HepG2 (cell line): Measurements from ENCODE around the gene PLD1. TPM values are rescaled to one million over a fixed set of nuclear protein-coding genes. Genes with fewer than 3 reads are reported as not detected.

ENCODE experiments used
- ATAC-seq: fragments of 200-7000 bp; cut with Tn5 transposase; 3 replicates; pipeline ENCODE4 v1.9.1; 2020; ENCODE audit warnings: mild to moderate bottlenecking, moderate library complexity
- BruUV-seq: library from RNA; stranded (reverse); fragments of 400-500 nt; replicated peaks from 2 replicates; lab custom pipeline; 2021; lab: Mats Ljungman, UMichigan
- CTCF ChIA-PET: fragments of 300-600 bp; formaldehyde crosslinking; extraction: SDS; loops from one replicate; lab custom pipeline; 2021; ENCODE audit warnings: low total read pairs, inconsistent platforms, low intra/inter-chr PET ratio; lab: Yijun Ruan, JAX
- POLR2A ChIA-PET: fragments of 350-600 bp; sonication (Branson Sonifier 250); formaldehyde crosslinking; loops from one replicate; lab custom pipeline; 2020; ENCODE audit warnings: antibody characterized with exemption, inconsistent platforms; lab: Yijun Ruan, JAX
- DNase-seq: peaks from one replicate; pipeline ENCODE4 v3.0.0-alpha.2; 2015; ENCODE audit warnings: low spot score
- FAIRE-seq: peaks from 3 replicates; lab custom pipeline; 2011; peaks lifted over from hg19 to GRCh38; lab: Jason Lieb, UNC
- H2AFZ ChIP-seq: one replicate; pipeline ENCODE4 v1.6.1; 2011; ENCODE audit warnings: low read length, inconsistent platforms
- H3K27ac ChIP-seq: fragments of 300-600 bp; 3 replicates; pipeline ENCODE4 v1.8.0; 2011; ENCODE audit warnings: mixed run types, mild to moderate bottlenecking, mixed read lengths, low read length, inconsistent platforms; ENCODE audit not compliant: insufficient read depth; ENCODE audit errors: extremely low read length
- H3K27me3 ChIP-seq, 2 experiments: fragments of 200-600 bp in 1 of 2; 2 replicates in 1 of 2; 3 replicates in 1 of 2; pipeline versions ENCODE4 v1.6.0 to v1.8.0; 2011; ENCODE audit warnings: low read length in 2 of 2, mild to moderate bottlenecking in 2 of 2, moderate library complexity in 2 of 2, inconsistent platforms in 1 of 2; ENCODE audit not compliant: insufficient read depth in 2 of 2, control insufficient read depth in 1 of 2
- H3K36me3 ChIP-seq, 2 experiments: fragments of 200-600 bp in 1 of 2; replicated peaks in 1 of 2; 2 replicates in 1 of 2; 3 replicates in 1 of 2; pipeline versions ENCODE4 v1.5.1 to v1.8.0; 2011; ENCODE audit warnings: low read length in 2 of 2, inconsistent platforms in 1 of 2; ENCODE audit not compliant: insufficient read depth in 2 of 2, control insufficient read depth in 1 of 2
- H3K4me1 ChIP-seq: 2 replicates; pipeline ENCODE4 v1.5.1; 2012; ENCODE audit warnings: low read length, inconsistent platforms; ENCODE audit not compliant: insufficient read depth
- H3K4me2 ChIP-seq: 2 replicates; pipeline ENCODE4 v1.6.0; 2011; ENCODE audit warnings: low read depth, low read length, inconsistent platforms
- H3K4me3 ChIP-seq, 3 experiments: fragments of 200-600 bp in 1 of 3; sonication (generic), shearing (Covaris generic) in 1 of 3; replicated peaks in 1 of 3; 2 replicates each; pipeline ENCODE4 v1.5.1; 2011 to 2016; ENCODE audit warnings: low read length in 3 of 3, inconsistent platforms in 2 of 3, low read depth in 2 of 3, mild to moderate bottlenecking in 2 of 3, control low read depth in 1 of 3, mixed read lengths in 1 of 3; ENCODE audit not compliant: insufficient read depth in 1 of 3
- H3K79me2 ChIP-seq: one replicate; pipeline ENCODE4 v1.6.1; 2011; ENCODE audit warnings: low read length, inconsistent platforms; ENCODE audit not compliant: insufficient read depth
- H3K9ac ChIP-seq: 2 replicates; pipeline ENCODE4 v1.6.0; 2011; ENCODE audit warnings: mild to moderate bottlenecking, low read depth, low read length, inconsistent platforms; ENCODE audit not compliant: insufficient read depth
- H3K9me3 ChIP-seq: 2 replicates; pipeline ENCODE4 v1.5.1; 2012; ENCODE audit warnings: mild to moderate bottlenecking, low read length
- H4K20me1 ChIP-seq: 2 replicates; pipeline ENCODE4 v1.6.0; 2011; ENCODE audit warnings: inconsistent platforms, mild to moderate bottlenecking, low read length, moderate library complexity; ENCODE audit not compliant: insufficient read depth
- CBX2 ChIP-seq, 2 experiments: fragments of 200-600 bp in 1 of 2; sonication (generic); formaldehyde crosslinking in 1 of 2; IDR thresholded peaks; 2 replicates each; pipeline versions ENCODE4 v1.7.0 to v1.8.1; 2018 to 2022; ENCODE audit warnings: low read depth in 2 of 2, low read length in 1 of 2, mild to moderate bottlenecking in 1 of 2, missing genetic modification reagents in 1 of 2
- SSRP1 ChIP-seq: IDR thresholded peaks from 2 replicates; pipeline ENCODE4 v1.6.1; 2016; ENCODE audit warnings: control low read depth
- ZNF646 ChIP-seq: sonication (generic); formaldehyde crosslinking; IDR thresholded peaks from 2 replicates; pipeline ENCODE4 v1.9.0; 2021; ENCODE audit warnings: mild to moderate bottlenecking, missing genetic modification reagents
- WGBS: methylation state at CpG from one replicate; pipeline ENCODE4 v1.1.6; 2017; ENCODE audit warnings: low lambda C conversion rate; 5-methylcytosine and 5-hydroxymethylcytosine counted together
- in situ Hi-C: cut with HindIII; loops from 2 replicates; pipeline ENCODE4 v1.10.0; 2017; ENCODE audit warnings: low pct_unique_long_range_greater_than_20kb; ENCODE audit not compliant: extremely low pct_ligation_motif_present
- intact Hi-C: fragments of 100-400 bp; cut with micrococcal nuclease; formaldehyde crosslinking; loops from one replicate; pipeline ENCODE4 v1.10.0; 2022; ENCODE audit not compliant: unreplicated experiment
- polyA plus RNA-seq, 8 experiments: library from polyadenylated mRNA; depleted of rRNA in 3 of 8; stranded (reverse) in 7 of 8; unstranded in 1 of 8; fragments of >200 nt; fragmentation: Illumina TruSeq in 4 of 8; extraction: Trizol in 4 of 8; gene quantifications; 2 replicates each; pipeline versions ENCODE4 v1.2.1 to v1.2.3, GENCODE V29; 2011 to 2016; ENCODE audit warnings: low read depth in 4 of 8, missing spikeins in 1 of 8, mixed read lengths in 1 of 8; ENCODE audit not compliant: insufficient read depth in 1 of 8
- total RNA-seq, 5 experiments: library from RNA; depleted of rRNA; stranded (reverse); fragments of >200 nt; fragmentation: Illumina TruSeq; extraction: Trizol; gene quantifications; 2 replicates each; pipeline ENCODE4 v1.2.3, GENCODE V29; 2016; ENCODE audit warnings: low read depth in 1 of 5

The PLD1 gene
- total and polyA plus RNA-seq, 2 of the 13 experiments (the other 11 are each of a cell fraction or from before 2014, with no cell fraction given): 27.1 to 59.4 TPM

DNA sequence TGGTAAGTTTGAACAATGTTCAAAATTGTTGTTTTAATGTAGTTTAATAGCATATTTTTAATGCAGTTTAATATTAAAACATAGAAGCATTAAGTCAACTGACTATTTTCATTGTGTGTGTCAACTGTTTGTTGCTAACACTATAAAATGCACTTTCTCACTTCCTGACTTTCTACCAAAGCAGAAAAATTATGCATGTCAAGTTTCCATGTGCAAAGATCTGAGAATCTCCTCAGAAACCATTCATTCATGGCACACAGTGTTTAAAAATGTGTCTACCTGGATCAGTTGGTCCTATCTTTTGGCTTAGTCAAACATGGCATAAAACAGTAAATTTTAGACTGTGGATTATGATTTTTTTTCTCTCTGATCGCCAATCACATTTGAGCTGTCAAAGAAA lies 156.0 kb downstream of the PLD1 start (continued):
- no peak for TF ChIP-seq ZNF646

- Histone ChIP-seq H3K36me3 (peaks cover 10 to 62% of the 10 kb centered on the region in 2 experiments), H3K79me2 (no peaks in the 10 kb centered on the region), H3K4me1 (no peaks in the 10 kb centered on the region), H3K9ac (no peak overlapping the region), H4K20me1 (no peaks in the 10 kb centered on the region), H3K27ac (no peak overlapping the region), H2AFZ (no peak overlapping the region), H3K27me3 (no peaks in the 10 kb centered on the region), H3K9me3 (no peaks in the 10 kb centered on the region), H3K4me3 (no peak overlapping the region), H3K4me2 (no peak overlapping the region)
- no peak for DNase-seq
- BruUV-seq: no TSS peak
- no peak for ATAC-seq
- ChIA-PET POLR2A (no interaction called here), CTCF (no interaction called here)
- TF ChIP-seq SSRP1 (CRISPR knock-in tag) (no peak), CBX2 (IDR thresholded peaks at IDR 0.05; ENCODE audit: low read depth, low read length) (no peak), CBX2 (CRISPR knock-in tag; IDR thresholded peaks at IDR 0.05; ENCODE audit: low read depth) (no peak)
- intact Hi-C loops (no loop called here), in situ Hi-C loops (no loop called here)
- no peak for FAIRE-seq
- 92% methylated on average over 6 of the region's 6 CpGs for WGBS
Observed at GRCh38 chr3:171653701-171654100, 156.6 kb downstream of the PLD1 start.
